Upper lobe of left lung (tissue), 6 donors: ENCODE data around the gene SRP68. TPM values are rescaled to one million over a fixed set of nuclear protein-coding genes. Genes with fewer than 3 reads are reported as not detected.

Experiments
- ATAC-seq, 2 donors: fragments of 200-7000 bp; cut with Tn5 transposase; one replicate each; pipeline ENCODE4 v1.9.1; 2022; ENCODE audit warnings: mild to moderate bottlenecking in 2 of 2, moderate library complexity in 2 of 2; ENCODE audit not compliant: low FRiP score in 2 of 2
- DNase-seq, 2 donors: peaks; one replicate each; pipeline ENCODE4 v3.0.0-alpha.2; 2019 to 2020
- H3K27ac ChIP-seq, 4 donors: fragments of 200-600 bp; sonication (generic); one replicate each; pipeline ENCODE4 v1.5.1; 2016 to 2019
- H3K27me3 ChIP-seq, 4 donors: fragments of 200-600 bp; sonication (generic); one replicate each; pipeline ENCODE4 v1.5.1; 2017 to 2019
- H3K36me3 ChIP-seq, 4 donors: fragments of 200-600 bp; sonication (generic); one replicate each; pipeline ENCODE4 v1.5.1; 2016 to 2019
- H3K4me1 ChIP-seq, 4 donors: fragments of 200-600 bp; sonication (generic); one replicate each; pipeline ENCODE4 v1.5.1; 2018 to 2019
- H3K4me3 ChIP-seq, 4 donors: fragments of 200-600 bp; sonication (generic); one replicate each; pipeline ENCODE4 v1.5.1; 2017 to 2019; ENCODE audit warnings: mild to moderate bottlenecking in 2 of 4, moderate library complexity in 1 of 4
- H3K9me3 ChIP-seq, 4 donors: fragments of 200-600 bp; sonication (generic); one replicate each; pipeline ENCODE4 v1.5.1; 2018 to 2019
- CTCF ChIP-seq, 6 experiments: fragments of 450-650 bp in 4 of 6; fragments of 200-600 bp in 2 of 6; sonication (generic) in 2 of 6; IDR thresholded peaks; one replicate each; pipeline ENCODE4 v1.5.1; 2016 to 2019; ENCODE audit warnings: antibody characterized with exemption in 6 of 6
- EP300 ChIP-seq, 4 donors: sonication (generic); formaldehyde crosslinking; IDR thresholded peaks; one replicate each; pipeline ENCODE4 v1.5.1; 2017; ENCODE audit warnings: antibody characterized with exemption in 4 of 4, control low read depth in 2 of 4
- POLR2A ChIP-seq, 4 donors: fragments of 450-650 bp; IDR thresholded peaks; one replicate each; pipeline ENCODE4 v1.5.1; 2016 to 2017; ENCODE audit warnings: antibody characterized with exemption in 4 of 4, mild to moderate bottlenecking in 2 of 4
- POLR2AphosphoS5 ChIP-seq, 2 donors: sonication (generic); formaldehyde crosslinking; IDR thresholded peaks; one replicate each; pipeline ENCODE4 v1.5.1; 2017; ENCODE audit warnings: antibody characterized with exemption in 2 of 2
- WGBS, 2 donors: methylation state at CpG; one replicate each; pipeline ENCODE4 v1.1.5; 2017 to 2018; 5-methylcytosine and 5-hydroxymethylcytosine counted together
- total RNA-seq, 6 donors: library from RNA; depleted of rRNA in 4 of 6; stranded (reverse); fragments of >200 nt in 4 of 6; gene quantifications; one replicate each; pipeline versions ENCODE4 v1.1.0 to v1.2.1, GENCODE V29; 2016 to 2021
- donor health status: DM: no; HTN: no; CAD: no; lungs with moderate emphysema.
- donor health status: DM: no; HTN: yes; CAD: no; lungs with severe emphysema.

The SRP68 gene
- total RNA-seq, 6 donors from 2014 or later, result 41.8 to 68.2 (median 56.1) TPM

GRCh38 chr17:76019833-76020467, 52.4 kb downstream of the SRP68 start:
- H3K4me3 ChIP-seq, result no peak overlapping the region
- DNase-seq (no peak), ATAC-seq (no peak)
- peaks cover 0 to 18% (median 2%) of the 10 kb centered on the region in 4 donors for H3K36me3 ChIP-seq
- no peak overlapping the region for H3K27ac ChIP-seq
- WGBS, 2 donors, result 84 to 88% methylated on average over 6 of the region's 6 CpGs
- H3K27me3 ChIP-seq, result no peaks in the 10 kb centered on the region
- peaks cover 0 to 2% (median under 1%) of the 10 kb centered on the region in 4 donors for H3K4me1 ChIP-seq
- no peaks in the 10 kb centered on the region for H3K9me3 ChIP-seq
- TF ChIP-seq EP300 (IDR thresholded peaks at IDR 0.05) (no peak), POLR2AphosphoS5 (IDR thresholded peaks at IDR 0.05) (no peak), CTCF (IDR thresholded peaks at IDR 0.05) (no peak), POLR2A (IDR thresholded peaks at IDR 0.05) (no peak)

GRCh38 chr17:76018801-76019200, 53.5 kb downstream of the SRP68 start:
- Histone ChIP-seq H3K4me3 (no peak overlapping the region), H3K36me3 (peaks cover 0 to 18% (median 2%) of the 10 kb centered on the region in 4 donors), H3K27ac (no peak overlapping the region), H3K9me3 (no peaks in the 10 kb centered on the region), H3K27me3 (no peaks in the 10 kb centered on the region), H3K4me1 (peaks cover 0 to 9% (median 7%) of the 10 kb centered on the region in 4 donors)
- ATAC-seq (no peak), DNase-seq (no peak)
- 89 to 92% methylated on average over 13 of the region's 13 CpGs for WGBS, 2 donors
- no peak for TF ChIP-seq POLR2A (IDR thresholded peaks at IDR 0.05)
- TF ChIP-seq POLR2AphosphoS5 (IDR thresholded peaks at IDR 0.05), result no peak
- TF ChIP-seq EP300 (IDR thresholded peaks at IDR 0.05), result no peak
- TF ChIP-seq CTCF (IDR thresholded peaks at IDR 0.05), result no peak

GRCh38 chr17:76018340-76018680, 54.0 kb downstream of the SRP68 start:
- H3K27me3 ChIP-seq, result no peaks in the 10 kb centered on the region
- H3K36me3 ChIP-seq, result peaks cover 0 to 18% (median 2%) of the 10 kb centered on the region in 4 donors
- WGBS, 2 donors, result 91 to 98% methylated on average over 8 of the region's 11 CpGs
- H3K9me3 ChIP-seq, result no peaks in the 10 kb centered on the region
- DNase-seq (no peak), ATAC-seq (no peak)
- peaks cover 0 to 9% (median 7%) of the 10 kb centered on the region in 4 donors for H3K4me1 ChIP-seq
- H3K27ac ChIP-seq, result no peak overlapping the region
- H3K4me3 ChIP-seq, result no peak overlapping the region
- TF ChIP-seq EP300 (IDR thresholded peaks at IDR 0.05) (no peak), POLR2AphosphoS5 (IDR thresholded peaks at IDR 0.05) (no peak), POLR2A (IDR thresholded peaks at IDR 0.05) (no peak), CTCF (IDR thresholded peaks at IDR 0.05) (no peak)

- 95 to 97% methylated on average over 14 to 21 of the region's 21 CpGs for WGBS, 2 donors
- Histone ChIP-seq H3K4me1 (peaks cover 0 to 9% (median 7%) of the 10 kb centered on the region in 4 donors), H3K36me3 (peaks cover 0 to 18% (median 2%) of the 10 kb centered on the region in 4 donors), H3K27me3 (no peaks in the 10 kb centered on the region), H3K9me3 (no peaks in the 10 kb centered on the region), H3K27ac (no peak overlapping the region), H3K4me3 (no peak overlapping the region)
- DNase-seq (no peak), ATAC-seq (no peak)
- TF ChIP-seq POLR2A (IDR thresholded peaks at IDR 0.05) (no peak), CTCF (IDR thresholded peaks at IDR 0.05) (no peak), EP300 (IDR thresholded peaks at IDR 0.05) (no peak), POLR2AphosphoS5 (IDR thresholded peaks at IDR 0.05) (no peak)
These were observed 54.6 kb downstream of the SRP68 start for GRCh38 chr17:76017481-76018339.
